Endothelial cell of umbilical vein (primary cell): ENCODE results near the gene BICRA. TPM values are rescaled to one million over a fixed set of nuclear protein-coding genes. Genes with fewer than 3 reads are reported as not detected.

Source experiments
- BruUV-seq: library from RNA; stranded (reverse); fragments of 400-500 nt; replicated peaks from 2 replicates; lab custom pipeline; 2021; lab: Mats Ljungman, UMichigan
- CTCF ChIA-PET: fragments of 300-600, 350-600 bp; sonication (Branson Sonifier 250); formaldehyde crosslinking; loops from one replicate; lab custom pipeline; 2021; ENCODE audit warnings: antibody characterized with exemption, inconsistent platforms; lab: Charles Lee
- POLR2A ChIA-PET: fragments of 300-600, 350-600 bp; sonication (Branson Sonifier 250); formaldehyde crosslinking; loops from one replicate; lab custom pipeline; 2021; ENCODE audit warnings: antibody characterized with exemption, inconsistent platforms; lab: Charles Lee
- DNase-seq: peaks from one replicate; pipeline ENCODE4 v3.0.0-alpha.2; 2011; ENCODE audit warnings: low read depth, low spot score
- FAIRE-seq: peaks from 2 replicates; lab custom pipeline; 2011; peaks lifted over from hg19 to GRCh38; lab: Jason Lieb, UNC
- H2AFZ ChIP-seq: 2 replicates; pipeline ENCODE4 v1.6.0; 2012; ENCODE audit warnings: low read depth, low read length, control low read depth, inconsistent platforms
- H3K27ac ChIP-seq: 2 replicates; pipeline ENCODE4 v1.5.1; 2011; ENCODE audit warnings: low read depth, mild to moderate bottlenecking, control low read depth, low read length, moderate library complexity; ENCODE audit not compliant: insufficient read depth
- H3K27me3 ChIP-seq, 2 experiments: 2 replicates each; pipeline versions ENCODE4 v1.6.0 to v1.6.1; 2011; ENCODE audit warnings: low read length in 2 of 2, mixed read lengths in 1 of 2; ENCODE audit not compliant: control insufficient read depth in 2 of 2, insufficient read depth in 2 of 2
- H3K36me3 ChIP-seq, 2 experiments: 2 replicates in 1 of 2; 3 replicates in 1 of 2; pipeline ENCODE4 v1.5.1; 2011; ENCODE audit warnings: low read length in 2 of 2, mild to moderate bottlenecking in 1 of 2, moderate library complexity in 1 of 2; ENCODE audit not compliant: control insufficient read depth in 2 of 2, insufficient read depth in 2 of 2; ENCODE audit errors: extremely low read depth in 1 of 2
- H3K4me1 ChIP-seq: 3 replicates; pipeline ENCODE4 v1.5.1; 2011; ENCODE audit warnings: mild to moderate bottlenecking, low read length; ENCODE audit not compliant: control insufficient read depth, insufficient read depth; ENCODE audit errors: extremely low read depth
- H3K4me2 ChIP-seq: 2 replicates; pipeline ENCODE4 v1.6.1; 2011; ENCODE audit warnings: low read length, control low read depth, mixed read lengths; ENCODE audit not compliant: insufficient read depth
- H3K4me3 ChIP-seq, 3 experiments: fragments of 200-600 bp in 1 of 3; sonication (generic), shearing (Covaris generic) in 1 of 3; replicated peaks in 1 of 3; 2 replicates each; pipeline ENCODE4 v1.5.1; 2011 to 2016; ENCODE audit warnings: control low read depth in 3 of 3, low read length in 3 of 3, mild to moderate bottlenecking in 2 of 3, inconsistent platforms in 1 of 3, low read depth in 1 of 3, moderate library complexity in 1 of 3; ENCODE audit not compliant: insufficient read depth in 1 of 3
- H3K79me2 ChIP-seq: 2 replicates; pipeline ENCODE4 v1.6.0; 2012; ENCODE audit warnings: low read length, inconsistent platforms; ENCODE audit not compliant: control insufficient read depth, insufficient read depth
- H3K9ac ChIP-seq: replicated peaks from 2 replicates; pipeline ENCODE3; 2011; ENCODE audit warnings: low read length, control low read depth; ENCODE audit not compliant: insufficient read depth; ENCODE audit errors: extremely low read depth
- H3K9me1 ChIP-seq: replicated peaks from 3 replicates; pipeline ENCODE4 v1.6.0; 2011; ENCODE audit warnings: mild to moderate bottlenecking, low read length; ENCODE audit not compliant: control insufficient read depth, insufficient read depth; ENCODE audit errors: extremely low read depth
- H3K9me3 ChIP-seq: replicated peaks from 2 replicates; pipeline ENCODE4 v1.5.1; 2012; ENCODE audit warnings: low read length, inconsistent platforms; ENCODE audit not compliant: control insufficient read depth, insufficient read depth
- H4K20me1 ChIP-seq: replicated peaks from 2 replicates; pipeline ENCODE3; 2011; ENCODE audit warnings: mild to moderate bottlenecking, low read length; ENCODE audit not compliant: control insufficient read depth, insufficient read depth; ENCODE audit errors: extremely low read depth
- CTCF ChIP-seq, 2 donors: IDR thresholded peaks; 1 replicate in 1 of 2; 2 replicates in 1 of 2; pipeline ENCODE4 v1.5.1; 2011; ENCODE audit warnings: low read length in 2 of 2, mild to moderate bottlenecking in 2 of 2, moderate library complexity in 2 of 2, control low read depth in 1 of 2, inconsistent platforms in 1 of 2, low read depth in 1 of 2; ENCODE audit not compliant: insufficient read depth in 1 of 2; ENCODE audit errors: extremely low read depth in 1 of 2
- EZH2 ChIP-seq: IDR thresholded peaks from 2 replicates; pipeline ENCODE4 v1.6.1; 2012; ENCODE audit warnings: borderline replicate concordance, low read depth, mild to moderate bottlenecking, moderate library complexity, low read length, inconsistent platforms; ENCODE audit not compliant: severe bottlenecking
- FOS ChIP-seq: IDR thresholded peaks from 2 replicates; pipeline ENCODE4 v1.6.1; 2011; ENCODE audit warnings: mild to moderate bottlenecking, low read length, moderate library complexity, borderline replicate concordance; ENCODE audit not compliant: insufficient read depth
- GATA2 ChIP-seq: IDR thresholded peaks from 2 replicates; pipeline ENCODE4 v1.7.0; 2011; ENCODE audit warnings: low read depth, mild to moderate bottlenecking, moderate library complexity, mixed read lengths, low read length; ENCODE audit not compliant: insufficient read length, insufficient read depth
- JUN ChIP-seq: IDR thresholded peaks from 2 replicates; pipeline ENCODE4 v1.6.1; 2011; ENCODE audit warnings: borderline replicate concordance, low read depth; ENCODE audit not compliant: insufficient read length, insufficient read depth
- MAX ChIP-seq: IDR thresholded peaks from 2 replicates; pipeline ENCODE4 v1.6.1; 2011; ENCODE audit not compliant: insufficient read depth, insufficient read length
- MYC ChIP-seq: IDR thresholded peaks from one replicate; pipeline ENCODE4 v1.6.1; 2011; ENCODE audit warnings: mild to moderate bottlenecking, low read depth, low read length
- POLR2A ChIP-seq: IDR thresholded peaks from 2 replicates; pipeline ENCODE4 v1.6.1; 2012; ENCODE audit warnings: low read depth, mild to moderate bottlenecking, control low read depth, low read length
- POLR2AphosphoS5 ChIP-seq: IDR thresholded peaks from 2 replicates; pipeline ENCODE4 v1.6.1; 2012; ENCODE audit warnings: low read depth, mild to moderate bottlenecking, control low read depth, low read length, moderate library complexity; ENCODE audit not compliant: insufficient read depth
- dilution Hi-C: fragments of 300-500 bp; cut with MboI; formaldehyde crosslinking; loops from one replicate; pipeline ENCODE4 v1.15.0; 2019; ENCODE audit warnings: low sequenced_read_pairs; ENCODE audit not compliant: extremely low pct_ligation_motif_present
- intact Hi-C: fragments of 100-400 bp; cut with micrococcal nuclease; formaldehyde crosslinking; loops from one replicate; pipeline ENCODE4 v1.10.0; 2022
- polyA plus RNA-seq, 4 experiments: library from polyadenylated mRNA; depleted of rRNA in 3 of 4; stranded (reverse) in 3 of 4; unstranded in 1 of 4; fragments of >200 nt; gene quantifications; 2 replicates each; pipeline versions ENCODE4 v1.2.1 to v1.2.3, GENCODE V29; 2011 to 2012; ENCODE audit warnings: missing spikeins in 1 of 4
- total RNA-seq: library from RNA; stranded (reverse); gene quantifications from 2 replicates; pipeline ENCODE4 v1.2.3, GENCODE V29; 2021

Gene BICRA
- total and polyA plus RNA-seq, 2 donors (not counting 3 experiments of a cell fraction or from before 2014, with no cell fraction given), result 3.8 to 20.5 TPM

- Histone ChIP-seq H2AFZ (no peak overlapping the region), H3K4me1 (no peaks in the 10 kb centered on the region), H3K4me3 (no peak overlapping the region), H3K9ac (no peak overlapping the region), H3K4me2 (no peak overlapping the region), H3K36me3 (peaks cover 0 to 40% of the 10 kb centered on the region in 2 experiments), H3K79me2 (no peaks in the 10 kb centered on the region), H4K20me1 (no peaks in the 10 kb centered on the region), H3K27ac (no peak overlapping the region), H3K27me3 (no peaks in the 10 kb centered on the region), H3K9me3 (no peaks in the 10 kb centered on the region), H3K9me1 (no peaks in the 10 kb centered on the region)
- TF ChIP-seq POLR2A (no peak), MAX (no peak), CTCF (IDR thresholded peaks at IDR 0.05; ENCODE audit: extremely low read depth in 1 of 2, insufficient read depth in 1 of 2, low read depth in 1 of 2, low read length in 2 of 2) (no peak), GATA2 (no peak), POLR2AphosphoS5 (no peak), FOS (no peak), EZH2 (no peak), JUN (no peak), MYC (no peak)
- dilution Hi-C loops, result no loop called here
- DNase-seq, result no peak
- ChIA-PET CTCF (no interaction called here), POLR2A (no interaction called here)
- no peak for FAIRE-seq
- intact Hi-C loops, result no loop called here
- BruUV-seq, result no TSS peak
Observed at GRCh38 chr19:47679251-47679900, 70.4 kb downstream of the BICRA start.
